Activated CD4-positive, alpha-beta T cell treated with anti-CD3 and anti-CD28 coated beads, Interleukin-2, amount 50 U/mL, for 1 hour (primary cell): Measurements from ENCODE around the gene PHF24.
"Not testable (repeated sequence)": the region's sequence is repeated elsewhere in the genome, so short reads cannot be mapped to it uniquely, and the experiment has no call there.

Experiments used
- DNase-seq: peaks from one replicate; pipeline ENCODE4 v3.0.0-alpha.2; 2020

Gene PHF24

GRCh38 chr9:34957492-34958410, at the start of gene PHF24:
TSS of gene PHF24 (plus strand) at chr9:34958285. CDS start at chr9:34971299, 13,014 bp downstream.
- peak; percentile 21 for DNase-seq

- no peak for DNase-seq
Measured at GRCh38 chr9:34927061-34927460, 31.0 kb upstream of the PHF24 start.

GRCh38 chr9:34928921-34929320, 29.2 kb upstream of the PHF24 start:
- no peak for DNase-seq

GRCh38 chr9:34929506-34930102, 28.5 kb upstream of the PHF24 start:
- DNase-seq = peak; percentile 14

- not testable (repeated sequence) for DNase-seq
Measured at GRCh38 chr9:34939989-34940388, 18.1 kb upstream of the PHF24 start.

- DNase-seq = no peak
Measured at GRCh38 chr9:34948451-34948850, 9.6 kb upstream of the PHF24 start.

GRCh38 chr9:34954225-34954624, 3.9 kb upstream of the PHF24 start:
- DNase-seq = no peak

GRCh38 chr9:34956066-34956465, 2.0 kb upstream of the PHF24 start:
- not testable (repeated sequence) for DNase-seq

- DNase-seq = no peak
Measured at GRCh38 chr9:34956648-34957047, 1.4 kb upstream of the PHF24 start.

GRCh38 chr9:34958411-34958982, 412 bp downstream of the PHF24 start:
- no peak for DNase-seq

- DNase-seq = no peak
Measured at GRCh38 chr9:34959461-34959860, 1.4 kb downstream of the PHF24 start.

GRCh38 chr9:34961574-34962490, 3.7 kb downstream of the PHF24 start:
- DNase-seq = no peak

- no peak for DNase-seq
Measured at GRCh38 chr9:34962546-34962945, 4.5 kb downstream of the PHF24 start.

GRCh38 chr9:34963552-34963951, 5.5 kb downstream of the PHF24 start:
- DNase-seq = no peak

- no peak for DNase-seq
Measured at GRCh38 chr9:34964458-34964857, 6.4 kb downstream of the PHF24 start.

- no peak for DNase-seq
Measured at GRCh38 chr9:34971146-34971811, 13.2 kb downstream of the PHF24 start.

- DNase-seq = no peak
Measured at GRCh38 chr9:34974664-34975063, 16.6 kb downstream of the PHF24 start.

- DNase-seq = no peak
Measured at GRCh38 chr9:34976441-34976840, 18.4 kb downstream of the PHF24 start.

- no peak for DNase-seq
Measured at GRCh38 chr9:34976992-34977391, 18.9 kb downstream of the PHF24 start.

GRCh38 chr9:34980181-34980761, 22.2 kb downstream of the PHF24 start:
- no peak for DNase-seq

GRCh38 chr9:34982361-34982760, 24.3 kb downstream of the PHF24 start:
- DNase-seq = no peak

GRCh38 chr9:34983209-34983608, 25.1 kb downstream of the PHF24 start:
- no peak for DNase-seq
